DOHH2 (cell line): ENCODE measurements around the gene ISL2.

Experiments
- H3F3A ChIP-seq: fragments of 200-600 bp; sonication (generic), shearing (Covaris generic); 2 replicates; pipeline ENCODE4 v1.6.0; 2016; ENCODE audit warnings: antibody characterized with exemption, mild to moderate bottlenecking; ENCODE audit not compliant: control insufficient read depth, insufficient read depth
- H3K27ac ChIP-seq: fragments of 200-600 bp; sonication (generic); 2 replicates; pipeline ENCODE4 v1.5.1; 2014; ENCODE audit warnings: low read depth, mild to moderate bottlenecking, low read length, moderate library complexity
- H3K27me3 ChIP-seq: fragments of 200-600 bp; sonication (generic); 2 replicates; pipeline ENCODE4 v1.6.1; 2014; ENCODE audit warnings: mild to moderate bottlenecking, low read length, mixed read lengths; ENCODE audit not compliant: control insufficient read depth
- H3K36me3 ChIP-seq: fragments of 200-600 bp; sonication (generic); 2 replicates; pipeline ENCODE4 v1.6.1; 2014; ENCODE audit warnings: mild to moderate bottlenecking, low read length, moderate library complexity, mixed read lengths; ENCODE audit not compliant: control insufficient read depth
- H3K4me1 ChIP-seq: fragments of 200-600 bp; sonication (generic); 2 replicates; pipeline ENCODE4 v1.6.1; 2014; ENCODE audit warnings: mild to moderate bottlenecking, low read length, mixed read lengths; ENCODE audit not compliant: control insufficient read depth
- H3K4me2 ChIP-seq: fragments of 200-600 bp; sonication (generic); 2 replicates; pipeline ENCODE4 v1.6.0; 2014; ENCODE audit warnings: mild to moderate bottlenecking, low read length, moderate library complexity
- H3K4me3 ChIP-seq: fragments of 200-600 bp; sonication (generic); 2 replicates; pipeline ENCODE4 v1.5.1; 2014; ENCODE audit warnings: mild to moderate bottlenecking, low read length, mixed read lengths
- H3K79me2 ChIP-seq: fragments of 200-600 bp; sonication (generic); 2 replicates; pipeline ENCODE4 v1.6.1; 2014; ENCODE audit warnings: mild to moderate bottlenecking, low read length, mixed read lengths; ENCODE audit not compliant: control insufficient read depth
- H3K9me2 ChIP-seq: fragments of 200-600 bp; sonication (generic); replicated peaks from 2 replicates; pipeline ENCODE4 v1.6.1; 2014; ENCODE audit warnings: mild to moderate bottlenecking, low read length, mixed read lengths; ENCODE audit not compliant: control insufficient read depth
- H3K9me3 ChIP-seq: fragments of 200-600 bp; sonication (generic); 2 replicates; pipeline ENCODE4 v1.6.1; 2014; ENCODE audit warnings: antibody characterized with exemption, low read length, mixed read lengths; ENCODE audit not compliant: control insufficient read depth, insufficient read depth
- H4K20me1 ChIP-seq: fragments of 200-600 bp; sonication (generic); 2 replicates; pipeline ENCODE4 v1.6.0; 2014; ENCODE audit warnings: low read depth, mild to moderate bottlenecking, antibody characterized with exemption, low read length, moderate library complexity; ENCODE audit not compliant: control insufficient read depth, insufficient read depth
- CTCF ChIP-seq: fragments of 200-600 bp; sonication (generic); IDR thresholded peaks from one replicate; pipeline ENCODE4 v1.5.1; 2014; ENCODE audit warnings: antibody characterized with exemption, mild to moderate bottlenecking, low read depth, low read length; ENCODE audit not compliant: poor library complexity, severe bottlenecking
- EZH2phosphoT487 ChIP-seq: fragments of 200-600 bp; sonication (generic); IDR thresholded peaks from 2 replicates; pipeline ENCODE4 v1.6.1; 2017; ENCODE audit warnings: borderline replicate concordance, mild to moderate bottlenecking, antibody characterized with exemption, low read length, moderate library complexity, mixed read lengths

Gene ISL2

DNA sequence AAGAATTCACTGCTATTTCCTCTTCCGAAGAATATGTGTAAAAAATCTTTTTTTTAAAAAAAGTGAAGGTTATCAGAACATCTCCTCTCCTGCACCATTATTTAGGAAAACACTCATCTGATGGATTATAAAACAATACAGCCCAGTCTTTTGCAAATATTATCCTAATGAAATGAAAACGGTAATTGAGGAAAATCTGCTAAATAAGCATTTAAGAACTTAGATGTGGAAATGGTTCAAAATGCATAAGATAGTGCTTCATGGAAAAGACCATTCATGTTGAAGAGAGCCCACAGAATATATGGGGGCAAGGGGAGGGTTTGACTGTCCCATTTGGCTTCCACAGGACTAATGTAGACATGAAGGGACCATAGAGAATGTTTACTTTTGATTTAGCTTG lies 47.8 kb downstream of the ISL2 start:
- H3K9me3 ChIP-seq: no peaks in the 10 kb centered on the region
- TF ChIP-seq CTCF (no peak), EZH2phosphoT487 (no peak)
- H3K4me3 ChIP-seq: no peak overlapping the region
- H4K20me1 ChIP-seq: no peaks in the 10 kb centered on the region
- no peak overlapping the region for H3K27ac ChIP-seq
- no peak overlapping the region for H3K4me2 ChIP-seq
- H3K27me3 ChIP-seq: peaks cover 4% of the 10 kb centered on the region; the same call in 1 of the 2 replicates
- no peaks in the 10 kb centered on the region for H3K79me2 ChIP-seq
- no peaks in the 10 kb centered on the region for H3K4me1 ChIP-seq
- no peaks in the 10 kb centered on the region for H3K9me2 ChIP-seq
- no peaks in the 10 kb centered on the region for H3F3A ChIP-seq
- no peaks in the 10 kb centered on the region for H3K36me3 ChIP-seq

- Histone ChIP-seq H3K4me2 (no peak overlapping the region), H4K20me1 (no peaks in the 10 kb centered on the region), H3K27ac (no peak overlapping the region), H3K4me1 (no peaks in the 10 kb centered on the region), H3K9me3 (no peaks in the 10 kb centered on the region), H3K79me2 (no peaks in the 10 kb centered on the region), H3K27me3 (peaks cover 4% of the 10 kb centered on the region; the same call in 1 of the 2 replicates), H3F3A (no peaks in the 10 kb centered on the region), H3K9me2 (no peaks in the 10 kb centered on the region), H3K4me3 (no peak overlapping the region), H3K36me3 (no peaks in the 10 kb centered on the region)
- no peak for TF ChIP-seq CTCF
- no peak for TF ChIP-seq EZH2phosphoT487
Measured at GRCh38 chr15:76386178-76386577, 49.6 kb downstream of the ISL2 start.

- Histone ChIP-seq H3K79me2 (no peaks in the 10 kb centered on the region), H3K4me2 (no peak overlapping the region), H4K20me1 (no peaks in the 10 kb centered on the region), H3K9me2 (no peaks in the 10 kb centered on the region), H3K4me3 (no peak overlapping the region), H3F3A (no peaks in the 10 kb centered on the region), H3K27ac (no peak overlapping the region), H3K36me3 (no peaks in the 10 kb centered on the region), H3K9me3 (no peaks in the 10 kb centered on the region), H3K4me1 (no peaks in the 10 kb centered on the region), H3K27me3 (peaks cover 4% of the 10 kb centered on the region; the same call in 1 of the 2 replicates)
- no peak for TF ChIP-seq EZH2phosphoT487
- TF ChIP-seq CTCF: no peak
Measured at GRCh38 chr15:76386926-76387325, 50.4 kb downstream of the ISL2 start.

DNA sequence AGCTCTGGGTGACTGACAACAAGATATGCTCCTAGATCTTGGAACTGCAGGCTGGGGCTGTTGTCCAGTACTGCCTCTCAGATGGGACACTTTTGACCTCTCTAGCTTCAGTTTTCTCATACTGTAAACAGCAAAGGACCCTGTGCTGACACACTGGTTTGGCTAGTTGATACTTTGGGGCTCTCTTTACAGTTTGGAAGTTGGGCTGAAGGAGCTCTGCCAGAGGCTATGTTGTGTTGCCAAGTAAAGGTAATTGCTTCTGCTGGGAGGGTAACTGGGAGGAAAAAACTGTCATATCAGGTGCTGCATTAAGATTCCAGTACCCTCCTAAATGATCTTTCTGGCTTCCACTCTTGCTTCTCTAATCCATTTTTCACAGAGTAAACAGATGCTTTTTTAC lies 54.0 kb downstream of the ISL2 start:
- H3K4me3 ChIP-seq: no peak overlapping the region
- TF ChIP-seq EZH2phosphoT487: no peak
- H3K27ac ChIP-seq: no peak overlapping the region
- H3K27me3 ChIP-seq: peaks cover 4% of the 10 kb centered on the region; the same call in 1 of the 2 replicates
- H3K4me2 ChIP-seq: no peak overlapping the region
- H3K79me2 ChIP-seq: no peaks in the 10 kb centered on the region
- no peaks in the 10 kb centered on the region for H3K4me1 ChIP-seq
- H3K9me2 ChIP-seq: no peaks in the 10 kb centered on the region
- H3K36me3 ChIP-seq: no peaks in the 10 kb centered on the region
- no peaks in the 10 kb centered on the region for H4K20me1 ChIP-seq
- no peaks in the 10 kb centered on the region for H3F3A ChIP-seq
- no peaks in the 10 kb centered on the region for H3K9me3 ChIP-seq
